ENCODE measurements around the gene FNIP1.
"Not testable (repeated sequence)": the region's sequence is repeated elsewhere in the genome, so short reads cannot be mapped to it uniquely, and the experiment has no call there.

Gene FNIP1

GRCh38 chr5:131749723-131750470 lies 46.9 kb downstream of the FNIP1 start:
- DNase-seq (ENCODE audit: low spot score) = no peak

GRCh38 chr5:131749138-131749537 lies 47.7 kb downstream of the FNIP1 start:
- no peak for DNase-seq (ENCODE audit: low spot score)

- no peak for DNase-seq (ENCODE audit: low spot score)
Observed at GRCh38 chr5:131747180-131748105, 49.4 kb downstream of the FNIP1 start.

- no peak for DNase-seq (ENCODE audit: low spot score)
Observed at GRCh38 chr5:131746423-131746822, 50.4 kb downstream of the FNIP1 start.

- no peak for DNase-seq (ENCODE audit: low spot score)
Observed at GRCh38 chr5:131745703-131746102, 51.1 kb downstream of the FNIP1 start.

GRCh38 chr5:131745155-131745554 lies 51.7 kb downstream of the FNIP1 start:
- no peak for DNase-seq (ENCODE audit: low spot score)

GRCh38 chr5:131740477-131740876 lies 56.3 kb downstream of the FNIP1 start:
- DNase-seq (ENCODE audit: low spot score) = no peak

GRCh38 chr5:131735393-131735792 lies 61.4 kb downstream of the FNIP1 start:
- no peak for DNase-seq (ENCODE audit: low spot score)

- DNase-seq (ENCODE audit: low spot score) = not testable (repeated sequence)
Observed at GRCh38 chr5:131734939-131735338, 61.9 kb downstream of the FNIP1 start.

- DNase-seq (ENCODE audit: low spot score) = not testable (repeated sequence)
Observed at GRCh38 chr5:131729292-131729691, 67.5 kb downstream of the FNIP1 start.

- DNase-seq (ENCODE audit: low spot score) = not testable (repeated sequence)
Observed at GRCh38 chr5:131724089-131724488, 72.7 kb downstream of the FNIP1 start.

GRCh38 chr5:131720714-131721113 lies 76.1 kb downstream of the FNIP1 start:
- no peak for DNase-seq (ENCODE audit: low spot score)

GRCh38 chr5:131719564-131719963 lies 77.3 kb downstream of the FNIP1 start:
- no peak for DNase-seq (ENCODE audit: low spot score)

GRCh38 chr5:131718487-131719014 lies 78.3 kb downstream of the FNIP1 start:
- no peak for DNase-seq (ENCODE audit: low spot score)

- DNase-seq (ENCODE audit: low spot score) = not testable (repeated sequence)
Observed at GRCh38 chr5:131717164-131717563, 79.7 kb downstream of the FNIP1 start.

GRCh38 chr5:131716650-131717049 lies 80.2 kb downstream of the FNIP1 start:
- no peak for DNase-seq (ENCODE audit: low spot score)

- DNase-seq (ENCODE audit: low spot score) = no peak
Observed at GRCh38 chr5:131710391-131710790, 86.4 kb downstream of the FNIP1 start.

GRCh38 chr5:131709043-131709442 lies 87.8 kb downstream of the FNIP1 start:
- no peak for DNase-seq (ENCODE audit: low spot score)

GRCh38 chr5:131706281-131706680 lies 90.5 kb downstream of the FNIP1 start:
- no peak for DNase-seq (ENCODE audit: low spot score)

- no peak for DNase-seq (ENCODE audit: low spot score)
Observed at GRCh38 chr5:131694926-131695325, 101.9 kb downstream of the FNIP1 start.

- no peak for DNase-seq (ENCODE audit: low spot score)
Observed at GRCh38 chr5:131693894-131694293, 102.9 kb downstream of the FNIP1 start.

- DNase-seq (ENCODE audit: low spot score) = no peak
Observed at GRCh38 chr5:131685516-131686171, 111.2 kb downstream of the FNIP1 start.
